Stimulated activated CD8-positive, alpha-beta memory T cell treated with anti-CD3 and anti-CD28 coated beads, Interleukin-12 subunit alpha, Interleukin-12 subunit beta, amount 100 ng/mL, for 4 hours (primary cell): ENCODE results near the gene TMOD3.
"Not testable (repeated sequence)": the region's sequence is repeated elsewhere in the genome, so short reads cannot be mapped to it uniquely, and the experiment has no call there.

Experiments used
- DNase-seq: peaks from one replicate; pipeline ENCODE4 v3.0.0-alpha.2; 2020; ENCODE audit warnings: low read depth

TMOD3 gene

DNA sequence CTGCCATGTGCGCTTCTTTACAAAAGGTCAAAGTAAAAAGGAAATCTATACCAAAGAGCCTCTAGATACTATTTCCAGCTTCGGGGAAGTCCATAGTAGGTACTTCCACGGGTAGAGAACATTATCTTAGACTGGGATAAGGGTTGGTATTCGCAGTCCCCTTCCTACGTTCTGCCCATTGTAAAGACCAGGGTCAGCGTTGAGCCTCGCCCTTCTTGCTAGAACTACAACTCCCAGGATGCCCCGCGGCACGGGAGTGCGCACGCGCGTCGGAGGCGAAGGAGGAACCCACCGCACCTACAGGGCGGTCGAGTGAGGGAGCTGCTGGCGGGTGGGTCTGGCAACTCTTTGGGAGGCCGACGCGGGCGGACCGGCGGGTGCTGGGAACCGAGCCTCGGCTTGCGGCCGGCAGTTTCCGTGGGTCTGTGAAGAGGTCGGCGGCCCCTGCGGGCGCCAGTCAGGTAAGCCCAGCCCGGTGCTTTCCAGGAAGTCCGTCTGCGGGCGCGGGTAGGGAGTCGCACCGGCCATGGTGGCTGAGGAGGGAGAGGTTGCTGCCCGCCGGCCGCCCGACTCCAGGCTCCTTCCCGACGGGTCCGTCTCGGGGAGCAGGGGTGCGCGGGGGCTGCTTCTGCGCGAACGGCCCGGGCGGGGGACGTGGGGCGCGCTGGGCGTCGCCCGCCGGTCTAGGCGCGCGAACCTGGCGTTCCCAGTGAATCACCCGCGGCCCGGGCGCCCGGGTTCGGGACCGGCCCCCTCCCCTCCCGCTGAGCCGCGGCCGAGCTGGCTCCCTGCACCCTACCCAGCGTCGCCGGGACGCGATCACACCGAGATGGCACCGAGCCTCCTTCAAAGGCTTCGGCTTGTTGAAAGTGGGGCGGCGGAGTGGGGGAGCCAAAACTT is at the start of gene TMOD3:
Gene TMOD3, plus strand, starts transcription at position 278 of the 900 bp plus-strand sequence. CDS start 33,232 bp downstream, outside the sequence.
- DNase-seq: peak; percentile 82

DNA sequence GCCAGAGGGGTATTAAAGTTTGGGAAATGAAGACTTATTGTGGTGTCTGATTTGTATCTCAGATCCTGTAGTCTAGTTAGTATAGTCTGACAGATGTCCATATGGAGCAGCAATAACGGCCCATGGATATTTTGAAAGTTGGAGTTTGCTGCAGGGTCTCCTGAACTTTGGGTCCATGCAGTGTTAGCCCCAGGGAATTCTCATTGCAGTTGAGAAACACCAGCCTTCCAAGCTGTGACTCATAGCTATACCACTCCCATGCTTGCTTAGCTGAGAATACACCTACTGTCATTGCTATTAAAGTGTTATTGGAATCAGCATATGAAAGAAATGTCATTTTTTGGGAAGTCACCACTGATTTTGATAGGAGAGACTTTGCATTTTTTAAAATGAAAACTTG is 48.8 kb upstream of the TMOD3 start:
- no peak for DNase-seq

DNA sequence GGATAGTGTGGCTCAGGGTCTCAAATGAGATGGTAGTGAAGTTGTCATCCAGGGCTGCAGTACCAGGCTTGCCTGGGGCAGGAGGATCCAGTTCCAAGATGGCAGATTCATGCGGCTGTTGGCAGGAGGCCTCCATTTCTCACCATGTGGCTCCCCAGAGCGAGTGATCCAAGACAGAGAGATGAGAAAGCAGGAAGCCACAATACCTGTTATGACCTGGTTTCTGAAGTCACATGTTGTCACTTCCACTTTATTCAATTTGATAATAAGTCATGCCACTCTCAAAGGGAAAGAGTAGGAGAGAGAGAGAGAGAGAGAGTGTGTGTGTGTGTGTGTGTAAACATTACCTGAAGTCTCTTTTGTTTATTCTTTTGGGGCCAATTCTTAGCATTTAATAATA is 47.9 kb upstream of the TMOD3 start:
- no peak for DNase-seq

DNA sequence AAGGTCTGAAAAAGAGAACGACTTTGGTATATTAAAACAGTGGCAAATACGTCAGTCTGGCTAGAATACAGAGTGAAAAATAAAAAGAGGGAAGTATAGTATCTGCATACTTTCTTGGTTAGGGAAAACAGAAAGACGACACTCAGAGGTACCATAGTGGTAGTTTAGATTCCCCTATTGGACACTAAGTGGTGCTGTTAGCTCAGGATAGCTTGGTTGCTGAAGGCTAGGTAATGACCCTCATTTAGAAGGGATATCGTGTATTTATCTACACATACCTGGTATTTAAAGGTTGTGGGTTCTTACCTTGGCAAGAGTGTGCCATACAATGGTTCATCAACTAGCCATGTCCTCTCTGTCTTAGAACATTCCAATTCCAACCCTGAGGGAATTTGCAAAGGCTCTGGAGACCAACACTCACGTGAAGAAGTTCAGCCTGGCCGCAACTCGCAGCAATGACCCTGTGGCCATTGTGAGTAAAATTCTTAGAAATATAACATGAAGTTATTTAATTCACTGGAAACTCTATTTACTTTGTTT is 47.0 kb upstream of the TMOD3 start:
- no peak for DNase-seq

DNA sequence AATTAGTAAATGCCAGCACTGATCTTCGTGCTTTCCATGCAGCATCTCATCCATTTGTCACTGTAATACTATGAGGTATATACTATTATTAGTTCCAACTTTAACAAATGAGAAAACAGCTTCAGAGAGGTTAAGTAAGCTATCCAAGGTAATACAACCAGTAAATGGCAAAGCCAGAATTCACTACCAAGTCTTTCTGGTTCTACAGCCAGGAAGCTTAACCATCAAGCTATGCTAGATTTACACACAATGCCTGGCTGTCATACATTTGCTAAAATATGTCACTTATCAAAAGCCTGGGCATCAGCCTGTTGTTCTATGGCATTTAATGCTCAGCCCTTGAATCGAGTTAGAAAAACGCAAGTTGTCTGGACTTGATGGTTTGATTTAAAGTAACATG is 45.5 kb upstream of the TMOD3 start:
- no peak for DNase-seq

DNA sequence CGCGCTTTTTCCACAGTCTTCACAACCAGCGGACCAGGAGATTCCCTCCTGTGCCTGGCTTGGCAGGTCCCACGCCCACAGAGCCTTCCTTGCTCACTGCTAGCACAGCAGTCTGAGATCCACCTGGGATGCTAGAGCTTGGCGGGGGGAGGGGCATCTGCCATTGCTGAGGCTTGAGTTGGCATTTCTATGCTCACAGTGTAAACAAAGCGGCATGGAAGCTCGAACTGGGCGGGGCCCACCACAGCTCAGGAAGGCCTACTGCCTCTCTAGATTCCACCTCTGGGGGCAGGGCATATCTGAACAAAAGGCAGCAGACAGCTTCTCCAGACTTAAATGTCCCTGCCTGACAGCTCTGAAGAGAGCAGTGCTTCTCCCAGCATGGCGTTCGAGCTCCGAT is 42.3 kb upstream of the TMOD3 start:
- DNase-seq: not testable (repeated sequence)

DNA sequence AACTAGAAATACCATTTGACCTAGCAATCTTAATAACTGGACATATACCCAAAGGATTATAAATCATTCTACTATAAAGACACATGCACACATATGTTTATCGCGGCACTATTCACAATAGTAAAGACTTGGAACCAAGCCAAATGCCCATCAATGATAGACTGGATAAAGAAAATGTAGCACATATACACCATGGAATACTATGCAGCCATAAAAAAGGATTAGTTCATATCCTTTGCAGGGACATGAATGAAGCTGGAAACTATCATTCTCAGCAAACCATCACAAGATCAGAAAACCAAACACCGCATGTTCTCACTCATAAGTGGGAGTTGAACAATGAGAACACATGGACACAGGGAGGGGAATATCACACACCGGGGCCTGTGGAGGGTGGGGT is 37.0 kb upstream of the TMOD3 start:
- DNase-seq: not testable (repeated sequence)

DNA sequence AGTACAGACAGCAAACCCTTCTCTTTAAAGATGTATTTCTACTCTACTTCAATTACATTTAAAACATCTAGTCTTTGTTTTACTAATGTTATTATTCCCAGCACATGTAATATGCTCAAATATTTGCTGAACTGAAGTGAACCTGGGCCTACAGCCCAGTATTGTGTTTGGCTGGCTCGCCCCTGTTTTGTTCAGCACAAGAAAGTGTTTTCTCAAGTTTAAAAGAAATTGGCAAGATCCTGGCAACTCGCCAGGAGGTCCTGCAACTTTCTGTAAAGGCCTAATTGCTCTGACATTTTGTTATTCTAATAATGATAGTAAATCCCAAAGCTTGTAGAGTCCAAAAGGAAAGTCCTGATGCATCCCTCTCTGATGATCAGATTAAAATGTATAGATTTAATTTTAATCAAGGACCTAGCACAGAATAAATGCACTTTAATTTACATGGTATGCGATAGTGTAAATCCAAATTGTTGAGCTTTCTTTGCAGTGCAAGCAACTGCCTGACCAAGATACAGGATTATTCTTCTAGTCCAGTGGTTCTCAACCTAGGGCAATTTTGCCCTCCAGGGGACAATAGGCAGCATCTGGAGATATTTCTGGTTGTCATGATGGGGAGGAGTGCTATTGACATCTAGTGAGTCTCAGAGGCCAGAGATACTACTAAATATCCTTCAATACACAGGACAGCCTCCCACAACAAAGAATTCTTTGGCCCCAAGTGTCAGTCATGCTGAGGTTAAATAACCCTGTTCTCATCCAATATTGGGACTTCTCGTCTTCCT is 35.7 kb upstream of the TMOD3 start:
- DNase-seq: no peak

DNA sequence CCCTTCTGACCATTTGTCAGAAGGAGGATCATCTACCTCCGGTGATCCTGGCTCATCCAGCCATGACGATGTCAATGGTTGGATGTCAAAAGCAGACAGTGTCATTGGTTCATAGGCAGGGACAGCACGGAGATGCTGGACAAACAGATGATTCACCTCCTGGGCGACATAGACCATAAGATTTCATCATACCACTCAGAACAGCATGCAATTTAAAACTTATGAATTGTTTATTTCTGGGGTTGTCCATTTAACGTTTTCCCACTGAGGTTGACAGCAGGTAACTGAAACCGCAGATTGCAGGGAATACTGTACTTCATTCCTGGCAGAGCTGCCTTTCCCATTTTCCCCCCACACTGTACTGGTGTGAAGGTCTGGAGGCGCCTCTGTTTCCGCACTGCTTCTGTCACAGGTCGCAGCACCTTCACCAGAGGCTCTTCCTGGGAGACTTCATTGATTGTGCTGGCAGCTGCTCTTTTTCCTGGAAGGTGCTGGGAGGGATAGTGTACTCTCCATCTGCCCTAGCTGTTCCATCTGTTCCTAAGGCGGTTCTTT is 32.5 kb upstream of the TMOD3 start:
- DNase-seq: no peak

DNA sequence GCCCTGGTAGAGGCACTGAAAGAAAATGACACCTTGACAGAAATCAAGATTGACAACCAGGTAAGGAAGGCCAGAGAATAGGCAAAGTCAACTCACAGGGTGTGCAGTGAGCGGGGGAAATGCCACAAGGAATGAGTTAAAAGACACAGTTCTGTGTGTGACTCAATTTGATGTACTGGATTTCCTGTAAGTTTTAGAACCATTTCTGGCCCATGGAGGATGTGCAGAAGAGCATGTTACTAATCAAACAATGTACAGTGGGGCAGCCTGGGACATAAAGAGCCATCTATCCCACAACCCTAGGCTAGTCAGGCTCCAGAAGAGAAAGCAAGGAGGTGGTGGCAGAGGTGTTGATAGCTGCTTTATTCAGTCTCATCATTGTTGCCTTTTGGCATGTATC is 31.2 kb upstream of the TMOD3 start:
- no peak for DNase-seq

DNA sequence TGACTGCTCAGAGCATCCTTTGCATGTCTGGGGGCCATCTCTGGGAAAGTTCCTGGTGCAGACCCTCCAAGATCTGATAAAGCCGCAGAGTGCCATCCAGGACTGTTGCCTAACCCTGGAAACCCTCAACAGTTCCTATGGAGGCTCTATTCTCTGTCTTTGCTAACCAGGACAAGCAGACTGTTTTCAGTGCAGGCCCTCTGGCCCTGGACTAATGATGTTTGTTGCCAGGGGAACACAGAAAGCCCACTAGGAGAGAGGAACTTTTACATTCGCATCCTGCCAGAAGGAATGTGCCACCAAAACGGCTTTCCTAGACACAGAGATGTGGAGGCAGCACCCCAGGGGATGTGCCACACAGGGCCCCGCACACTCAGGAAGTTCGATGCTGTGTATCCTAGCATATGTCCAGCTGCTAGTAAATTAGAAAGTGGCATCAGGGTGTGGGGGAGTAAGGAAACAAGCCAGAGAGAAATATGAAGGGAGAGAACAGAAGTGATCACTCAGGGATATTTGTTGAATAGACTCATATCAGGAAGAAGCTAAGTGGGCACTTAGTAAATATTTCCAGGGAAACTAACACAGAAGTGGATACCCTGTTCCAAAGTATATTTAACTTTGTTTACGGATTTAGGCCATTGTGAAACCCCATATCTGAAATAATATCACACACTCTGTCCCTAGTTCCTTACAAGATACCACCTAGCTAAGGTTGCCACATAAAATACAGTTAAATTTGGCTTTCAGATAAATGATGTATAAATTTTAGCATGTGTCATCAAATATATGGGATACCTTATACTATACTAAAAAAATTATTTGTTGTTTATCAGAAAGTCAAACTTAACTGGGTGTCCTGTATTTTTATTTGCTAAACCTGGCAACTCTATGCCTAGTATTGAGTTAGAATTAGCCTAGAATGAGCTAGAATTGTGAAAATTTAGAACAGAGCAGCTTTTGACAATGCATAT is 29.9 kb upstream of the TMOD3 start:
- no peak for DNase-seq

DNA sequence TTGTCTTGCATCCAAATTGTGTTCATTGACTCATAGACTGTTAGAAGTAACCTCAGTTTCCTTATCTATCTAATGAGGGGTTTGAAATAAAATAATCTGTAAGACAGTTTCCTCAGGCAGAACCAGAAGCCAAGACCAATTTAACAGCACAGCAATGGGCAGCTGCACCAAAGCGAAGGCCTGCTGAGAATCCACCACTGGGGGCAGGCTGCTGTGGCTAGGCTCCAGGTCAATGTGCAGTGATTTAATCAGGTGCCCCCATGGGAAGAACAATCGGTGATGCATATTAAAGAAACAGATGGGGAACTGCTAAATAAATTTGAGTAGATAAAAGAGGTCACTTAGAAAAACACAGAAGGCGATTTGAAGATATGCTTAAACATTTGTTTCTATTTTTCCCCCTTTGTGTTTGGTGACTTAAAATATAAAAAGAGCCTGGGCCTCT is 28.0 kb upstream of the TMOD3 start:
- no peak for DNase-seq

DNA sequence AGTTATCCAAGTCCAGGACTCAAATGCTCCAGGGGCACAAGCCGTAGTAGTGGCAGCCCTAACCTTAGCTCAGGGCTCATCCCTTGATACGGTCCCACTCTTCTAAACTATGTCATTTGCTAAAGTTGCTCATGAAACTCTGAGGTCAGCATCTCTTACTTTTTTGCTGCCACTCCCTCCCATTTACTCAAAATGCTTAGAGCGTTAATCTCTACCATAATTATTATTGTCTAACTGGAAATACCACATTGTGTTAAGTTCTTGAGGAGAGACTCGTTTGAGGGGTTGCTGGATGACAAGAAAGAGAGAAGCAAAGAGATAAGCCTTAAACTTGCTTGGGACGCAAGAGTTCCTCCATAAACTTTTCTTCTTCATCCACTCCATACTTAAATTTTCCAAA is 26.9 kb upstream of the TMOD3 start:
- DNase-seq: no peak

DNA sequence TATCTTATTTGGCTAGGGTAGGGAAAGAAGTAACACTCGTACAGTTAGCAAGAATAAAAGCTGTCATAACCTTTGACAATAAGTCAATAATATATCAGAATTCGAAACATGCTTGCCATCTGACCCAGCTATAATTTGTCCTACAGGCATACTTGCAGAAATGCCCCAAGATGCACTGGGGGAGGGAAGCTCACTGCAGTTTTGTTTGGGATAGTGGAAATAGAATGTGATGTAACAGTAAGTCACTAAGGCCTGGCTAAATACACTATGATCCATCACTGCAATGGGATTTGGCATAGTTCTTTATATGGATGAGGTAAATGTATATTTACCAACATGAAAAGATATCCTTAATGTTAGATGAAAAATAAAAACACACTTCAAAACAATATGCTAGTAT is 25.5 kb upstream of the TMOD3 start:
- DNase-seq: no peak

DNA sequence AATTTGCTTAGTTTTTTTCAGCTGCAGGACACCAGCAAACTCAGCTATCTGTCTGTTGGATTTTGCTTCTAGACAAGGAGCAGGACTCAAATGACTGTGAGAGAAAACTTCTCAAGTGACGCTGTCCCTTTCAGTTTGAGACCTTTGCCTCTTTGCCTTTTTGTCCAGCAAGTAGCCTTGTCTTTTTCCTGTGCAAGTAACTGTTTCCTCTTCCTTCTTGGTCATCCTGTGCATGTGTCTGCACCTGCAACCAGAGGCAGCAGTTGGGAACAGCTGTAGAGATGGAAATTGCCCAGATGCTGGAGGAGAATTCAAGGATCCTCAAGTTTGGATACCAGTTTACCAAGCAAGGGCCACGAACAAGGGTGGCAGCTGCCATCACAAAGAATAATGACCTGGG is 23.3 kb upstream of the TMOD3 start:
- DNase-seq: no peak

DNA sequence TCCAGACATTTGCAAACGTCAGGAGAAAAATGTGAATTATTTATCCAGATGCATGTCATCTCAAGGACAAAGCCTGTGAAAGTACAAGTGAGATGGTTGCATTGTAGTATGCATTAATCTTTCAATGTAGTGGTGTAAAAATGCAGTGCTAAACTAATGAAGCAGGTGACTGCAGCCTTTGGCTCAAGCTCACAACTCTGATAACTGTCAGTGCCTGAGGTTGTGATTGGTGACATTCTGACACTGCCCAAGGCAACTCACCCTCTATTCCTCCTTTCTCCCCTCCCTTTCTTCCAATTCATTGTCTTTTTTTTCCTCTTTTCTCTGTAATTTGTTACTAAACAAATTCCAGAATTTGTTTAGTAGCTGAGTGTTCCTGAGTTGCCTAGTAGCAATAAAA is 20.0 kb upstream of the TMOD3 start:
- DNase-seq: no peak

DNA sequence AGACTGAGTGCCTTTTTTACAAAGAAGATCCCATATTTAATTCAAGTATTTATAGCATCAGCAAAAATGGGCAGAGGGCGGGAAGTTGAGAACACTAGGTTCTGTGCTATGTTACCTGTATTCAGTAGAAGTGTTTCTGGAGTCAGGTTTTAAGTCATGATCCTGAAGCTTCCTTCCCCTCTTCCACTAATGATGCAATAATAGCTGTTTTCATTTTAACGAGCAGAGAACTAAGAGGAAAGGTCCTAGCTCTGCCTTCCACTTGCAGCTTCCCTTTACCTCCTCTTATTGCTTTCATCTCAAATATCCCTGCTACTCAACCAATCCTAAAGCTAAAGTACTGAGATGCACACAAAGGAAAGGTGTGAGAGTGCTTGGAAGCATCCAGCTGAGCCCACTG is 16.9 kb upstream of the TMOD3 start:
- DNase-seq: no peak

DNA sequence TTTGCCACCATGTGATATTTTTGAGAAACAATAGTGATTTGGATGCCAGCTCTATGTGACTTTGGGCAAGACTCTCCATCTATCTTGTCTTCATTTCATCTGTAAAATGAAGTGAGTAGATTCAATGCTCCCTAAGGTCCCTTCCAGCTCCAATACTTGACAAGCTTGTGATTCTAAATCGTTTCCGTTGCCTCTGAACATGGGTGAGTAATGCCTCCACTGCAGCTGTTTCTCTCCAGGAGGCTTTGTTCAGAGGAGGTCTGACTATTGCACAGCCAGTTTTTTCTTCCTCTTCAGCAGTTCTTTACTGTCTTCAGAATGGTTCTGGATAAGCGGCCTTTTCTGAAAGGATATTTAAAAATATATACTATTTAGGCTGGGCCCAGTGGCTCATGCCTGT is 14.8 kb upstream of the TMOD3 start:
- DNase-seq: no peak

DNA sequence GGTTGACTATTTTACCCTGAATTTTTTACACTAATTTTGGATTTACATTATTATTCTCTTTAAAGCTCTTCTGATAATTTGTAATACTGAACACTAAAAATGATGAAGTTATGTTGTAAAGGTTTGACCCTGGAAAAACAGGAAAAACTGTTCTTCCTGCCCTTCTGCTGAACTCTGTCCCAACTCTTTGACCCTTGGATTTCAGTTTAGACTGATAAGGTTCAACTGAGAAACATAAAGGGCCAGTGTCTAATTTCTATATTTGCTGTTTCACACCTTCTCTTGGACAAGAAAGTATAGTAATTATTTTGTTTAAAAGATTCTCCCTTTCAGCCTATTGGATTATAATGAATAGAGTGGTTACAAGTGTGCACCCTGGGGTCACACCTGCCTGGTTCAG is 12.8 kb upstream of the TMOD3 start:
- DNase-seq: no peak

DNA sequence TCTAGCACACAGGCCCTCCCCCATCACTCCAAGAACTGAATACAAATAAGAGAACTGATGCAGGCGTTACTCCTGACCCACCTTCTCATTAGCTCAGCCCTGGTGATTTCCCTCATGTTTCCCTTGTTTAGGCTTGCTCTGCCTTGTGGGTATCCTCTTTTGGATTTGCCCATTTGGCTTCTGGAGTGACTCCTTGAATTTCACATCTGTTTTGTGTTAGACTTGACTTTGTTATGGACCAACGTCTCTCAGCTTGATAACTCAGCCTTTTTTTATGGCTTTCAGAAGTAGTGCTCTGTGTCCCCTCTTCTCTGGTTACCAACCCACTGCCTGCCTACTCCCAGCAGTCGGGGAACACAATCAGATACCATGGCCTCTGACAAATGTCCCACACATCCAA is 11.3 kb upstream of the TMOD3 start:
- no peak for DNase-seq

DNA sequence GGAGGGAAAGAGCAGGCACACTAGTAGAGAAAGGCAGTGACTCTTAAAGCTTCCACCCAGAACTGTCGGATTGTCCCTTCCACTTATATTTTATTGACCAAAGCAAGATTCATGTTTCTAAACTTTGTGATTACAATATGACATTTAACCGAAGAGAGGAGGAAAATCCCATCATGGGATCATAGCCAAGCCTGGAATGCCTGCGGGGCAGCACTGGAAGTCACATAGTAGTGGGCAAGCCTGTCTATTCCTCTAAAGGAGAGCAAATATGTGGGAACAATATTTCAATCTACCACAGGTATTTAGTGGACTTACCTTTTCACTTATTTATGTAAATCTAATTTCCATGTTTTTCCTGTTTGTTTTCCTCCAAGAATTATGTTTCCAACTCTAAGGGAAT is 3.8 kb upstream of the TMOD3 start:
- DNase-seq: no peak
